HepG2 (cell line): Measurements from ENCODE around the gene TMEM86B. TPM values are rescaled to one million over a fixed set of nuclear protein-coding genes. Genes with fewer than 3 reads are reported as not detected.

ENCODE experiments used
- AKAP8 ChIP-seq: sonication (generic); formaldehyde crosslinking; IDR thresholded peaks from 2 replicates; pipeline ENCODE4 v1.5.1; 2020; ENCODE audit warnings: mild to moderate bottlenecking, missing genetic modification reagents
- BRCA1 ChIP-seq: sonication (generic); formaldehyde crosslinking; IDR thresholded peaks from 2 replicates; pipeline ENCODE4 v1.4.0; 2020; ENCODE audit warnings: missing genetic modification reagents
- BRD4 ChIP-seq: sonication (generic); formaldehyde crosslinking; IDR thresholded peaks from 2 replicates; pipeline ENCODE4 v1.4.0; 2020; ENCODE audit warnings: missing genetic modification reagents
- CBFB ChIP-seq: sonication (generic); formaldehyde crosslinking; IDR thresholded peaks from 2 replicates; pipeline ENCODE4 v1.4.0; 2020; ENCODE audit warnings: missing genetic modification reagents
- HOXA9 ChIP-seq: sonication (generic); formaldehyde crosslinking; IDR thresholded peaks from 2 replicates; pipeline ENCODE4 v1.8.1; 2022; ENCODE audit warnings: missing genetic modification reagents, mild to moderate bottlenecking, moderate library complexity, borderline replicate concordance
- IKZF5 ChIP-seq: IDR thresholded peaks from 2 replicates; pipeline ENCODE4 v1.6.1; 2018; ENCODE audit warnings: missing genetic modification reagents, mild to moderate bottlenecking, missing compliant biosample characterization
- IRF1 ChIP-seq: sonication (generic); formaldehyde crosslinking; IDR thresholded peaks from 2 replicates; pipeline ENCODE4 v1.4.0; 2020; ENCODE audit warnings: low read depth, mild to moderate bottlenecking, missing genetic modification reagents
- MLLT10 ChIP-seq: sonication (generic); formaldehyde crosslinking; IDR thresholded peaks from 2 replicates; pipeline ENCODE4 v1.4.0; 2020; ENCODE audit warnings: missing genetic modification reagents
- NFKBIZ ChIP-seq: IDR thresholded peaks from 2 replicates; pipeline ENCODE4 v1.6.1; 2018; ENCODE audit warnings: missing genetic modification reagents, missing compliant biosample characterization
- NR0B2 ChIP-seq: sonication (generic); formaldehyde crosslinking; IDR thresholded peaks from 2 replicates; pipeline ENCODE4 v1.4.0; 2020; ENCODE audit warnings: mild to moderate bottlenecking, missing genetic modification reagents
- RBAK ChIP-seq: sonication (generic); formaldehyde crosslinking; IDR thresholded peaks from 2 replicates; pipeline ENCODE4 v1.5.1; 2020; ENCODE audit warnings: mild to moderate bottlenecking, missing genetic modification reagents
- SATB2 ChIP-seq: sonication (generic); formaldehyde crosslinking; IDR thresholded peaks from 2 replicates; pipeline ENCODE4 v1.5.0; 2020; ENCODE audit warnings: missing genetic modification reagents
- TEAD3 ChIP-seq: optimal IDR thresholded peaks from 2 replicates; pipeline ENCODE3; 2016; ENCODE audit warnings: borderline replicate concordance
- ZNF780A ChIP-seq: sonication (generic); formaldehyde crosslinking; IDR thresholded peaks from 2 replicates; pipeline ENCODE4 v1.8.0; 2022; ENCODE audit warnings: mild to moderate bottlenecking, missing genetic modification reagents, moderate library complexity
- ZSCAN12 ChIP-seq: sonication (generic); formaldehyde crosslinking; IDR thresholded peaks from 2 replicates; pipeline ENCODE4 v1.9.0; 2021; ENCODE audit warnings: mild to moderate bottlenecking, missing genetic modification reagents
- polyA plus RNA-seq, 8 experiments: library from polyadenylated mRNA; depleted of rRNA in 3 of 8; stranded (reverse) in 7 of 8; unstranded in 1 of 8; fragments of >200 nt; fragmentation: Illumina TruSeq in 4 of 8; extraction: Trizol in 4 of 8; gene quantifications; 2 replicates each; pipeline versions ENCODE4 v1.2.1 to v1.2.3, GENCODE V29; 2011 to 2016; ENCODE audit warnings: low read depth in 4 of 8, missing spikeins in 1 of 8, mixed read lengths in 1 of 8; ENCODE audit not compliant: insufficient read depth in 1 of 8
- total RNA-seq, 5 experiments: library from RNA; depleted of rRNA; stranded (reverse); fragments of >200 nt; fragmentation: Illumina TruSeq; extraction: Trizol; gene quantifications; 2 replicates each; pipeline ENCODE4 v1.2.3, GENCODE V29; 2016; ENCODE audit warnings: low read depth in 1 of 5
- TF ChIP-seq, protein P1 (sequence below): sonication (generic); formaldehyde crosslinking; IDR thresholded peaks from 2 replicates; pipeline ENCODE4 v1.4.0; 2020; ENCODE audit warnings: mild to moderate bottlenecking, missing genetic modification reagents, borderline replicate concordance
- TF ChIP-seq, protein P2 (sequence below): sonication (generic); formaldehyde crosslinking; IDR thresholded peaks from 2 replicates; pipeline ENCODE4 v1.4.0; 2020; ENCODE audit warnings: mild to moderate bottlenecking, missing genetic modification reagents

Gene TMEM86B
- total and polyA plus RNA-seq, 2 of the 13 experiments (the other 11 are each of a cell fraction or from before 2014, with no cell fraction given), result 7.7 to 9.6 TPM

GRCh38 chr19:55258828-55259539 lies 30.4 kb upstream of the TMEM86B start, which contains the start of gene PPP6R1 (continued):
- no peak for TF ChIP-seq RBAK (CRISPR knock-in tag)
- no peak for TF ChIP-seq HOXA9 (CRISPR knock-in tag)
- TF ChIP-seq ZNF780A, result peak; percentile 78; the same call in 1 of the 2 replicates
- TF ChIP-seq, protein P1, sequence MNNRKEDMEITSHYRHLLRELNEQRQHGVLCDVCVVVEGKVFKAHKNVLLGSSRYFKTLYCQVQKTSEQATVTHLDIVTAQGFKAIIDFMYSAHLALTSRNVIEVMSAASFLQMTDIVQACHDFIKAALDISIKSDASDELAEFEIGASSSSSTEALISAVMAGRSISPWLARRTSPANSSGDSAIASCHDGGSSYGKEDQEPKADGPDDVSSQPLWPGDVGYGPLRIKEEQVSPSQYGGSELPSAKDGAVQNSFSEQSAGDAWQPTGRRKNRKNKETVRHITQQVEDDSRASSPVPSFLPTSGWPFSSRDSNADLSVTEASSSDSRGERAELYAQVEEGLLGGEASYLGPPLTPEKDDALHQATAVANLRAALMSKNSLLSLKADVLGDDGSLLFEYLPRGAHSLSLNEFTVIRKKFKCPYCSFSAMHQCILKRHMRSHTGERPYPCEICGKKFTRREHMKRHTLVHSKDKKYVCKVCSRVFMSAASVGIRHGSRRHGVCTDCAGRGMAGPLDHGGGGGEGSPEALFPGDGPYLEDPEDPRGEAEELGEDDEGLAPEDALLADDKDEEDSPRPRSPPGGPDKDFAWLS (CRISPR knock-in tag), result no peak
- TF ChIP-seq MLLT10, result no peak
- TF ChIP-seq CBFB, result no peak; the same call in 1 of the 2 replicates
- TF ChIP-seq NR0B2 (CRISPR knock-in tag), result peak; percentile 72; the same call in 1 of the 2 replicates
- TF ChIP-seq BRCA1 (CRISPR knock-in tag), result peak; percentile 84; the same call in 1 of the 2 replicates
- no peak; the same call in 1 of the 2 replicates for TF ChIP-seq BRD4 (CRISPR knock-in tag)
- TF ChIP-seq, protein P2, sequence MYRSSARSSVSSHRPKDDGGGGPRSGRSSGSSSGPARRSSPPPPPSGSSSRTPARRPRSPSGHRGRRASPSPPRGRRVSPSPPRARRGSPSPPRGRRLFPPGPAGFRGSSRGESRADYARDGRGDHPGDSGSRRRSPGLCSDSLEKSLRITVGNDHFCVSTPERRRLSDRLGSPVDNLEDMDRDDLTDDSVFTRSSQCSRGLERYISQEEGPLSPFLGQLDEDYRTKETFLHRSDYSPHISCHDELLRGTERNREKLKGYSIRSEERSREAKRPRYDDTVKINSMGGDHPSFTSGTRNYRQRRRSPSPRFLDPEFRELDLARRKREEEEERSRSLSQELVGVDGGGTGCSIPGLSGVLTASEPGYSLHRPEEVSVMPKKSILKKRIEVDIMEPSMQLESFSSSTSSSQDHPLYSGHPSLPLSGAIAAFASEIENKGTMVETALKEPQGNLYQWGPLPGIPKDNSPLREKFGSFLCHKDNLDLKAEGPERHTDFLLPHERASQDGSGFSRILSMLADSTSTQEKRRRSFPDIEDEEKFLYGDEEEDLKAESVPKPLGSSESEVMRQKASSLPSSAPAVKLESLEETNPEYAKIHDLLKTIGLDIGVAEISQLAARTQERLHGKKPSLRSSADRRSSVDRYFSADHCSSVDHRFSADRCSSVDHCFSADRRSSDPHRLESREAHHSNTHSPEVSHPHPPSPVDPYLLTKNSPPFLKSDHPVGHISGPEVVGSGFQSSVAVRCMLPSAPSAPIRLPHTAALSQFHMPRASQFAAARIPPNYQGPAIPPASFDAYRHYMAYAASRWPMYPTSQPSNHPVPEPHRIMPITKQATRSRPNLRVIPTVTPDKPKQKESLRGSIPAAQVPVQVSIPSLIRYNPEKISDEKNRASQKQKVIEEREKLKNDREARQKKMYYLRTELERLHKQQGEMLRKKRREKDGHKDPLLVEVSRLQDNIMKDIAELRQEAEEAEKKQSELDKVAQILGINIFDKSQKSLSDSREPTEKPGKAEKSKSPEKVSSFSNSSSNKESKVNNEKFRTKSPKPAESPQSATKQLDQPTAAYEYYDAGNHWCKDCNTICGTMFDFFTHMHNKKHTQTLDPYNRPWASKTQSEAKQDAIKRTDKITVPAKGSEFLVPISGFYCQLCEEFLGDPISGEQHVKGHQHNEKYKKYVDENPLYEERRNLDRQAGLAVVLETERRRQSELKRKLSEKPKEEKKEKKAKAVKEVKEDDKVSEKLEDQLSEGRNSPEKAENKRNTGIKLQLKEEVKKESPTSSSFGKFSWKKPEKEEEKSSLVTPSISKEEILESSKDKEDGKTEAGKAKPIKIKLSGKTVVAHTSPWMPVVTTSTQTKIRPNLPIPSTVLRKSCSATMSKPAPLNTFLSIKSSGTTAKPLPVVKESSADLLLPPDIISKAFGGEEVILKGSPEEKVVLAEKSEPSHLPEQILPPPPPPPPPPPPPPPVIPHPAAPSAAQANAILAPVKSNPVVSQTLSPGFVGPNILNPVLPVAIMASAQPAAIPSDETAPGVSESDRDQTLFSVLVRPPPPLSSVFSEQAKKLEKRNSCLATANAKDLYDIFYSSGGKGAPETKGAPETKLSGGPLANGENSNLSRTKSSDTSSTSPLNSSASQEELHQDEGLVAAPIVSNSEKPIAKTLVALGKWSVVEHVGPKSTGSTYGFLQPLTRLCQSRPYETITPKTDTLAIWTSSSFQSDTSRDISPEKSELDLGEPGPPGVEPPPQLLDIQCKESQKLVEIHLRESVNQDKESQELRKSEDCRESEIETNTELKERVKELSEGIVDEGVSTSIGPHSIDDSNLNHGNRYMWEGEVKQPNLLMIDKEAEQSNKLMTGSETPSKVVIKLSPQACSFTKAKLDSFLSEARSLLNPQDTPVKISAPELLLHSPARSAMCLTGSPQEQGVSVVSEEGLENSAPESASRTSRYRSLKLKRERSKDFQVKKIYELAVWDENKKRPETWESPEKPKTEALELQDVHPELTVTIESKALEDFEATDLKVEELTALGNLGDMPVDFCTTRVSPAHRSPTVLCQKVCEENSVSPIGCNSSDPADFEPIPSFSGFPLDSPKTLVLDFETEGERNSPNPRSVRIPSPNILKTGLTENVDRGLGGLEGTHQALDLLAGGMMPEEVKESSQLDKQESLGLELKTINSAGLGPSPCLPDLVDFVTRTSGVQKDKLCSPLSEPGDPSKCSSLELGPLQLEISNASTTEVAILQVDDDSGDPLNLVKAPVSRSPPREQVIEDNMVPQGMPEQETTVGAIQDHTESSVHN (CRISPR knock-in tag), result no peak
- TF ChIP-seq AKAP8 (CRISPR knock-in tag), result 0 out of 2 replicates have a peak, but pooled peaks have one; percentile 70
- peak; percentile 92; the same call in 1 of the 2 replicates for TF ChIP-seq NFKBIZ (CRISPR knock-in tag)
- TF ChIP-seq TEAD3 (CRISPR knock-in tag), result peak; percentile 86
- TF ChIP-seq IRF1 (CRISPR knock-in tag), result no peak
- TF ChIP-seq IKZF5 (CRISPR knock-in tag), result peak; percentile 95
- TF ChIP-seq ZSCAN12 (CRISPR knock-in tag), result no peak
- TF ChIP-seq SATB2, result no peak
